GM21825 (cell line): ENCODE measurements around the gene ZMYND15.

ENCODE experiments used
- ATAC-seq: cut with Tn5 transposase; IDR thresholded peaks from one replicate; pipeline ENCODE4 v1.9.1; 2021; ENCODE audit warnings: mild to moderate bottlenecking, moderate library complexity; ENCODE audit not compliant: unreplicated experiment

The ZMYND15 gene

GRCh38 chr17:4785311-4786105 lies 45.9 kb downstream of the ZMYND15 start:
- ATAC-seq = no peak

GRCh38 chr17:4786106-4786511 lies 46.5 kb downstream of the ZMYND15 start, which contains the start of gene VMO1:
Gene VMO1 (minus strand): TSS chr17:4786364. CDS start chr17:4786352, 12 bp downstream.
- ATAC-seq = no peak

GRCh38 chr17:4786516-4786915 lies 46.9 kb downstream of the ZMYND15 start:
- ATAC-seq = no peak

- no peak for ATAC-seq
Observed at GRCh38 chr17:4788159-4788806, 48.6 kb downstream of the ZMYND15 start.

- ATAC-seq = peak; percentile 4
Observed at GRCh38 chr17:4788807-4789700, 49.4 kb downstream of the ZMYND15 start, which contains the start of gene GLTPD2. Gene GLTPD2 (plus strand): TSS chr17:4788964. CDS start chr17:4789012, 48 bp downstream.

- ATAC-seq = no peak
Observed at GRCh38 chr17:4789701-4789950, 50.0 kb downstream of the ZMYND15 start.

- peak; percentile 78 for ATAC-seq
Observed at GRCh38 chr17:4789951-4790704, 50.5 kb downstream of the ZMYND15 start.

GRCh38 chr17:4790705-4791088 lies 51.1 kb downstream of the ZMYND15 start:
- ATAC-seq = no peak

- ATAC-seq = no peak
Observed at GRCh38 chr17:4795168-4795567, 55.5 kb downstream of the ZMYND15 start.
